ENCODE data around the gene ZNF584.
"Not testable (repeated sequence)": the region's sequence is repeated elsewhere in the genome, so short reads cannot be mapped to it uniquely, and the experiment has no call there.

The ZNF584 gene
- total RNA-seq: 17.8 to 24.5 reads per million in 2 experiments

- peak; percentile 88 for DNase-seq (ENCODE audit: low read depth)
These were observed at the start of gene ZNF584 for GRCh38 chr19:58408152-58409009. ZNF584 (plus strand) TSS chr19:58408649; CDS start chr19:58409148, 499 bp downstream.

- DNase-seq (ENCODE audit: low read depth): no peak
These were observed 46.6 kb upstream of the ZNF584 start for GRCh38 chr19:58361900-58362271.

GRCh38 chr19:58362272-58362994 is 46.0 kb upstream of the ZNF584 start, which contains the start of gene ZNF497:
ZNF497 (minus strand) TSS chr19:58362751; CDS start chr19:58357635, 5,116 bp downstream.
- DNase-seq (ENCODE audit: low read depth): peak; percentile 93

- DNase-seq (ENCODE audit: low read depth): no peak
These were observed 44.3 kb upstream of the ZNF584 start for GRCh38 chr19:58364146-58364545.

- DNase-seq (ENCODE audit: low read depth): no peak
These were observed 41.6 kb upstream of the ZNF584 start for GRCh38 chr19:58366585-58367430.

- DNase-seq (ENCODE audit: low read depth): no peak
These were observed 40.6 kb upstream of the ZNF584 start for GRCh38 chr19:58367698-58368454.

- no peak for DNase-seq (ENCODE audit: low read depth)
These were observed 39.7 kb upstream of the ZNF584 start for GRCh38 chr19:58368561-58369360.

- no peak for DNase-seq (ENCODE audit: low read depth)
These were observed 35.9 kb upstream of the ZNF584 start for GRCh38 chr19:58372311-58373133.

- DNase-seq (ENCODE audit: low read depth): no peak
These were observed 34.2 kb upstream of the ZNF584 start for GRCh38 chr19:58374200-58374599.

- not testable (repeated sequence) for DNase-seq (ENCODE audit: low read depth)
These were observed 31.7 kb upstream of the ZNF584 start for GRCh38 chr19:58376724-58377123.

GRCh38 chr19:58379246-58379645 is 29.2 kb upstream of the ZNF584 start:
- DNase-seq (ENCODE audit: low read depth): no peak

GRCh38 chr19:58380037-58380661 is 28.3 kb upstream of the ZNF584 start:
- DNase-seq (ENCODE audit: low read depth): no peak

GRCh38 chr19:58380662-58381459 is 27.6 kb upstream of the ZNF584 start, which contains the start of gene ZNF837:
ZNF837 (minus strand) TSS chr19:58381030; CDS start chr19:58369332, 11,698 bp downstream.
- DNase-seq (ENCODE audit: low read depth): peak; percentile 97

GRCh38 chr19:58381460-58382212 is 26.8 kb upstream of the ZNF584 start:
- no peak for DNase-seq (ENCODE audit: low read depth)

GRCh38 chr19:58382997-58383603 is 25.3 kb upstream of the ZNF584 start:
- no peak for DNase-seq (ENCODE audit: low read depth)

GRCh38 chr19:58385313-58385890 is 23.0 kb upstream of the ZNF584 start:
- no peak for DNase-seq (ENCODE audit: low read depth)
